Measurements from ENCODE around the gene SNAPC2. TPM values are rescaled to one million over a fixed set of nuclear protein-coding genes. Genes with fewer than 3 reads are reported as not detected.

SNAPC2 gene
- total and polyA plus RNA-seq, 2 of the 13 experiments (the other 11 are each of a cell fraction or from before 2014, with no cell fraction given): 10.2 to 12.7 TPM

DNA sequence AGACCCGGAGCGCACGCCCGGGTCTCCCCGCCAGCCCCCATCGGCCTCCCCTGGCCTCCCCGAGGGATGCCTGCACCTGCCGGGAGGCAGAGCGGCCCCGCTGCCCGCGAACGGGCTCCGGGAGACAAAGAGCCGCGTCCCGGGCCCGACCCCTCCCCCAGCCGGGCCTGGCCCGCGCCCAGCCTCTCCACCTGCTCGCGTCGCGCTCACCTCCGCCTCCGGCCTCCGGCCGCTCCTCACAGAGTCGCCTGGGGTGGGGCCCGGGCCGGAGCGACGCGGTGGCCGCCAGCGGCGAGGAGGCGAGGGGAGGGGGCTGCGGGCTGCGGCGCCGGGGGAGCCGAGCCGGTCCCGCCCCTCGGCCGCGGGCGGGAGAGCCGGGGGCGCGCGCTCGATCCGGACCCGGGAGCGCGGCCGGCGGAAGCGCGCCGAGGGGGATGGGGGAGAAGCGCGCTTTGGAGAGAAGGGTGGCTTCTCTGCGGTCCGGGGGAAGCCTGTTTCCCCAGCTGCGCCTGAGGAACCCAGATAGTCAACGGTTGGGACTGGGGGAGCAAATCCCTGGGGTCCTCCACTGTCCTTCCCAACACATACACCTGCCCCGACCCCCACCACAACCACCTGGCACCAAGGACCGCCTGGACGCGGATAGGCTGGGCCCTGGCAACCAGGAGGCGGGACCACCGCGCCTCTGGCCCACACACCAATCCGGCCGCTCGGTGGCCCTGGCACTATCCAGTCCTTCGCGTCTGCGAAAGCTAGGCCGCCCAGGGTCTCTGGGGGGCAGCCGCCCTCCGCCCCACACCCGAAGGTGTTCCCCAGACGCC, 45.9 kb upstream of the SNAPC2 start, which contains the start of gene PRR36 (continued):
- TF ChIP-seq ASH2L (IDR thresholded peaks at IDR 0.05; ENCODE audit: insufficient read length, low read depth, low read length) (no peak), CENPT (CRISPR knock-in tag; IDR thresholded peaks at IDR 0.05; ENCODE audit: low read depth) (no peak), KDM5B (CRISPR knock-in tag; IDR thresholded peaks at IDR 0.05; ENCODE audit: borderline replicate concordance) (peak; percentile 34; the same call in 1 of the 2 replicates), RFXANK (CRISPR knock-in tag; IDR thresholded peaks at IDR 0.05) (no peak), ZNF790 (CRISPR knock-in tag; IDR thresholded peaks at IDR 0.05; ENCODE audit: borderline replicate concordance) (peak; percentile 45; the same call in 1 of the 2 replicates), ZNF326 (CRISPR knock-in tag; IDR thresholded peaks at IDR 0.05; ENCODE audit: borderline replicate concordance) (no peak), MZF1 (CRISPR knock-in tag; IDR thresholded peaks at IDR 0.05; ENCODE audit: borderline replicate concordance) (no peak), ZNF513 (CRISPR knock-in tag; conservative IDR thresholded peaks at IDR 0.05) (no peak), EP300 (IDR thresholded peaks at IDR 0.05; ENCODE audit: low read depth in 2 of 2, low read length in 2 of 2) (no peak), EP300 (CRISPR knock-in tag; IDR thresholded peaks at IDR 0.05; ENCODE audit: borderline replicate concordance) (no peak), RFX1 (IDR thresholded peaks at IDR 0.05) (peak; percentile 71), TCF7L2 (IDR thresholded peaks at IDR 0.05; ENCODE audit: low read depth, low read length) (no peak), ZMYM2 (CRISPR knock-in tag; IDR thresholded peaks at IDR 0.05) (0 out of 2 replicates have a peak, but pooled peaks have one; percentile 11), SMARCC2 (IDR thresholded peaks at IDR 0.05) (no peak), YEATS4 (CRISPR knock-in tag; IDR thresholded peaks at IDR 0.05; ENCODE audit: borderline replicate concordance) (0 out of 2 replicates have a peak, but pooled peaks have one; percentile 15), HES4 (CRISPR knock-in tag; IDR thresholded peaks at IDR 0.05; ENCODE audit: borderline replicate concordance) (peak; percentile 75; the same call in 1 of the 2 replicates), ZNF703 (CRISPR knock-in tag; IDR thresholded peaks at IDR 0.05; ENCODE audit: borderline replicate concordance) (no peak), SIN3A (IDR thresholded peaks at IDR 0.05; ENCODE audit: borderline replicate concordance, low read depth, low read length) (0 out of 2 replicates have a peak, but pooled peaks have one; percentile 52), ZFP90 (CRISPR knock-in tag; IDR thresholded peaks at IDR 0.05; ENCODE audit: borderline replicate concordance) (0 out of 2 replicates have a peak, but pooled peaks have one; percentile 21), CC2D1A (CRISPR knock-in tag; IDR thresholded peaks at IDR 0.05) (no peak), ZNF30 (CRISPR knock-in tag; IDR thresholded peaks at IDR 0.05) (no peak)
- TF ChIP-seq, protein P1, sequence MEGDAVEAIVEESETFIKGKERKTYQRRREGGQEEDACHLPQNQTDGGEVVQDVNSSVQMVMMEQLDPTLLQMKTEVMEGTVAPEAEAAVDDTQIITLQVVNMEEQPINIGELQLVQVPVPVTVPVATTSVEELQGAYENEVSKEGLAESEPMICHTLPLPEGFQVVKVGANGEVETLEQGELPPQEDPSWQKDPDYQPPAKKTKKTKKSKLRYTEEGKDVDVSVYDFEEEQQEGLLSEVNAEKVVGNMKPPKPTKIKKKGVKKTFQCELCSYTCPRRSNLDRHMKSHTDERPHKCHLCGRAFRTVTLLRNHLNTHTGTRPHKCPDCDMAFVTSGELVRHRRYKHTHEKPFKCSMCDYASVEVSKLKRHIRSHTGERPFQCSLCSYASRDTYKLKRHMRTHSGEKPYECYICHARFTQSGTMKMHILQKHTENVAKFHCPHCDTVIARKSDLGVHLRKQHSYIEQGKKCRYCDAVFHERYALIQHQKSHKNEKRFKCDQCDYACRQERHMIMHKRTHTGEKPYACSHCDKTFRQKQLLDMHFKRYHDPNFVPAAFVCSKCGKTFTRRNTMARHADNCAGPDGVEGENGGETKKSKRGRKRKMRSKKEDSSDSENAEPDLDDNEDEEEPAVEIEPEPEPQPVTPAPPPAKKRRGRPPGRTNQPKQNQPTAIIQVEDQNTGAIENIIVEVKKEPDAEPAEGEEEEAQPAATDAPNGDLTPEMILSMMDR (CRISPR knock-in tag; IDR thresholded peaks at IDR 0.05): peak; percentile 62
